Ammon's horn (tissue), 1 donor: ENCODE measurements around the gene C12orf76.
"Not testable (repeated sequence)": the region's sequence is repeated elsewhere in the genome, so short reads cannot be mapped to it uniquely, and the experiment has no call there.

Experiments
- DNase-seq: peaks from one replicate; pipeline ENCODE4 v3.0.0-alpha.2; 2016; ENCODE audit warnings: low spot score

The C12orf76 gene

DNA sequence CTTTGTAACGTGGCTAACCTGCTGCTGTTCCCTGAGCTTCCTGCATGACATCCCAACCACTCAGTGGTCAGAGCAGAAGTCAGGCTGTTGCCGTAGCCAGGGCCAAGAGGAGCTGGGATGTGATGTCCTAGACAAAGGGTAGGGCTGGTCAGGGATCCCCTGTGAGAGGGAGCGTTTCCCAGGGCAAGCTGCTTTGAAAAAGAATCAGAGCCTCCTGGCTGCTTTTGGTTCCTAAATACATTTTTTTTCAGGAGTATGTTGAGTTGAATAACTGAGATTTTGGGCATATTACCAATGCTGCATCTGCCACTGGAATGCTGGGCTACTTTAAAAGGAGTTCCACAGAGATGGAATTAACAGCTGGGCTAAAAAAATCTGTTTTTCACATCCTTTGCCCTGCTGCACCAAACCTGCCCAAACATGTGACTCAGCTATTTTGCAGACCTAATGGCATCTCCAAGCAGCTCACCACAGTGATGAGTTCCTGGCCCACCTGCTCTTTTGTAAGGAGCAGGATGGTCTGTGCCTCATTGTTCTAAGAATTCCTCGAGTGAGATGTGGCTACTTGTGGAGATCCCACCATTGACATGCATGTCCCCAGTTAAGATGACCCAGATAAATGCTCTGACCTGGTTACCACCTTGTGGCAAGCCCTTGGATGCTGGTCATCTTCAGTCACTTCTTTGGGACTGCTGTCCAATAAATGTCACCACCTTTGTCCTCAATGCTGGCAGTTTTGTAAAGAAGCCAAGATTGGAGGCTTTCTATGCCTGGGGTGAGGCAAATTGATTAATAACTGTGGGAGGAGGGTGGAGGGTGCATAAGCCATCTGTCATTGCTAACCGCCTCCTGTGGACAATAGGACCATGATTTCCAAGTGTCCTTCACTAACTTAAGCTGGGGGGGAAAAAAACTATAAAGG, 25.0 kb downstream of the C12orf76 start:
- no peak for DNase-seq

GRCh38 chr12:110020956-110021355, 27.4 kb downstream of the C12orf76 start:
- DNase-seq, result no peak

DNA sequence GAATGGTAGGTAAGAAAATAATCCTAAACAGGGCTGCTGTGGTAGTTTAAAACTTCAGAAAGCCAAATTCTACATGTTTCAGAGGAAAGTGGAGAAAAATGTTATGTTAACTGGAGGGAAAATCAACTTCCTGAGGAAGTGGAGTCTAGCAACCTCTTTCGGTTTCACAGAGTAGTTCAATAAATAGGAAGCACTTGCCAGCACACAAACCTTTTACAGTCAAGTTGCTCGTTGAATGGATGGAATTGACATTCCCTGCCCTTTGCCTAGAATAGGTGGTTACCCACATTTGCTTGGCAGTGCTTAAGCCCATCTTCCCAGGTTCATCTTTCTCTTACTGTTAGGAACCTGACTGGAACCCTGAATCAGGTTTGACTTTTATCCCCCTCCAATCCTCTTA, 33.2 kb downstream of the C12orf76 start:
- DNase-seq, result no peak

GRCh38 chr12:110012659-110013058, 35.7 kb downstream of the C12orf76 start:
- no peak for DNase-seq

DNA sequence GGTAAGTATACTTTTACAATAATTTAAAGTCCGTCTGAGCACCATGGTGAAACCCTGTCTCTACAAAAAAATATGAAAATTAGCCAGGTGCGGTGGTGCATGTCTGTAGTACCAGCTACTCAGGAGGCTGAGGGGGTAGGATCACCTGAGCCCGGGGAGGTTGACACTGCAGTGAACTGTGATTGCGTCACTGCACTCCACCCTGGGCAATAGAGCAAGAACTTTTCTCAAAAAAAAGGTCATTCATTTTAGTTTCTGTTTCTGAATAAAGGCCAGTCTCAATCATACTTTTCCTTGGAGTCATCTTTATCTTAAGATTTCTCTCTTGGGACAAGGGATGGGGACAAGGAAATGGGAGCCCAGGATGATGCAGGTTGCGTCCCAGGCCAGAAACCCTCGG, 36.2 kb downstream of the C12orf76 start:
- DNase-seq, result no peak

- DNase-seq, result no peak
Measured at GRCh38 chr12:110010853-110011723, 37.2 kb downstream of the C12orf76 start.

DNA sequence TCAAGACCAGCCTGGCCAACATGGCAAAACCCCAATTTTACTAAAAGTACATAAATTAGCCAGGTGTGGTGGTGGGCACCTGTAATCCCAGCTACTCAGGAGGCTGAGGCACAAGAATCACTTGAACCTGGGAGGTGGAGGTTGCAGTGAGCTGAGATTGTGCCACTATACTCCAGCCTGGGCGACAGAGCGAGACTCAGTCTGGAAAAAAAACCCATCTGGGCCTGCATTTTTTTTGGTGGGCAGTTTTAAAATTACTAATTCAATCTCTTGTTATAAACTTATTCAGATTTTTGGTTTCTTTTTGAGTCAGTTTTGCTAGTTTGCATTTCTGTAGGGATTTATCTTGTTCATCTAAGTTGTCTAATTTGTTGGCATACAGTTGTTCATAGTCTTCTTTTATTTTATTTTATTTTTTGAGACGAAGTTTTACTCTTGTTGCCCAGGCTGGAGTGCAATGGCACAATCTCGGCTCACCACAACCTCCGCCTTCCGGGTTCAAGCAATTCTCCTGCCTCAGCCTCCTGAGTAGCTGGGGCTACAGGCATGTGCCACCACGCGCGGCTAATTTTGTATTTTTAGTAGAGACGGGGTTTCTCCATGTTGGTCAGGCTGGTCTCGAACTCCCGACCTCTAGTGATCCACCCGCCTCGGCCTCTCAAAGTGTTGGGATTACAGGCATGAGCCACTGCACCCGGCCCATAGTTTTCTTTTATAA, 39.5 kb downstream of the C12orf76 start:
- not testable (repeated sequence) for DNase-seq

- DNase-seq, result no peak
Measured at GRCh38 chr12:110007881-110008280, 40.4 kb downstream of the C12orf76 start.

DNA sequence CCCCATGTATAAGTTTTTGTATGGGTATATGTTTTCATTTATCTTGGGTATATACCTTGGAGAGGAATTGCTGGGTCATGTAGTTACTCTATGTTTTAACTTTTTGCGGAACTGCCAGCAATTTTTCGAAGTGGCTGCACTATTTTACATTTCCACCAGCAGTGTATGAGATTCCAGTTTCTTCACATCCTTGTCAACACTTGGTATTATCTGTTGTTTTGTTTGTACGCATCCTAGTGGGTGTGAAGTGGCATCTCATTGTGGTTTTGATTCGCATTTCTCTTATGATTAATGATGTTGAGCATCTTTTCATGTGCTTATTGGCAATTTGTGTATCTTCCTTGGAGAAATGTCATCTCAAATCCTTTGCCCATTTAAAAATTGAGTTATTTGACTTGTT, 42.2 kb downstream of the C12orf76 start:
- DNase-seq, result no peak

DNA sequence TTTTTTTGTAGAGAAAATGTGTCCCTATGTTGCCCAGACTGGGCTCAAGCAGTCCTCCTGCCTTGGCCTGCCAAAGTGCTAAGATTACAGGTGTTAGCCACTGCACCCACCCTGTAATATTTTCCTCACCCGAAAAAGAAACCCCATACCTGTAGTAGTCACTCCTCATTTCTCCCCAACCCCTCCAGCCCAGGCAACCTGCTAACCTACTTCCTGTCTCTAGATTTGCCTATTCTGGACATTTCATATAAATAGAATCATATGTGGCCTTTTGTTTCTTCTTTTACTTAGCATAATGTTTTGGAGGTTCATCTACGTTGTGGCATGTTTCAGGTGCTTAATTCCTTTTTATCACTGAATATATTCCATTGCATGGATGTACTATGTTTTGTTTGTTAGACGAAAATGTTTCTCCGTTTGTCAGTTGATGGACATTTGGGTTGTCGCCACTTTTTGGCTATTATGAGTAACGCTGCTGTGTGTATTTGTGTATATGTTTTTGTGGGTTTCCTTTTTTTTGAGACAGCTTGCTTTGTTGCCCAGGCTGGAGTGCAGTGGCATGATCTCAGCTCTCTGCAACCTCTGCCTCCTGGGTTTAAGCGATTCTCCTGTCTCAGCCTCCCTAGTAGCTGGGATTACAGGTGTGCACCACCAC, 42.9 kb downstream of the C12orf76 start:
- no peak for DNase-seq

- no peak for DNase-seq
Measured at GRCh38 chr12:110004598-110004997, 43.7 kb downstream of the C12orf76 start.

GRCh38 chr12:110002676-110003515, 45.4 kb downstream of the C12orf76 start:
- no peak for DNase-seq

DNA sequence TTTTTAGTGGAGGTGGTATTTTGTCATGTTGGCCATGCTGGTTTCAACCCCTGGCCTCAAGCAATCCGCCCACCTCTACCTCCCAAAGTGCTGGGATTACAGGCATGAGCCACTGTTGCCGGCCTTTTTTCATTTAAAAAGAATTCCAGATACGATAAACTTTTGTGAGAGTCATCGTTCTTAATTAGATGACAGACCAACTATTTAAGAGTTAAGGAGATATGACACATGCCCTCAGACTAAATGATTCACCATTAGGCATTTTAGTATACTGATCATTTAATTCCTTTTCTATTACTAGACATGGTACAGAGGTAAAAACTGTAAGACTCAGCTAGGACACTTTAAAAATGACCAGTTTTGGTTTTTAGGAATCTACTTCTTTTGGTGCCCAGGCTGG, 46.7 kb downstream of the C12orf76 start:
- no peak for DNase-seq

DNA sequence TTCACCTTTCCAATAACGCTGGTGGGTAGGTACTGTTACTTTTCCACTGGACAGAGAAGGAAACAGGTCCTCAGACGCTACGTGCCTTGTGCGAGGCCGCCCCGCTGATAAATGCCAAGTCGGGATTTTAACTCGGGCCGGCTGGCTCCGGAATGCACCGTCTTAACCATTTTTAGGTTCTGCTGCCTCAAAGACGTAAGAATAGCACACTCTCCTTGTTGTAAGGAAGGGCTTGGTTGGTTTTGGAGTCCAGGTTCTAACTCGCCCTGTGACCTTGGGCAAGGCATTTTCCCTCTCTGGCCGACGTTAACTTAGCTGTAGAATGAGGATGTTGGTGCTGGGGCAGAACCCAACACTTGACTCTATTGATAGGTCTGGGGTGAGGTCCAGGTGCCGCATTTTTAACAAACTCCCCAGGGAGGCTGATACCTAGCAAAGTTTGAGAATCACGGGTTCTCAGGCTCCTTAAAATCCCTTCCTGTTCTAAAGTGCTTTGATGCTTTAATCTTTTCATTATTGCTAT, 48.3 kb downstream of the C12orf76 start:
- no peak for DNase-seq

GRCh38 chr12:109999649-109999971, 48.7 kb downstream of the C12orf76 start:
- DNase-seq, result no peak

GRCh38 chr12:109998904-109999648, 49.2 kb downstream of the C12orf76 start, which contains the start of gene ANKRD13A:
TSS of gene ANKRD13A (plus strand) at chr12:109999430. CDS start at chr12:109999689, 259 bp downstream.
- peak; percentile 96 for DNase-seq

- DNase-seq, result no peak
Measured at GRCh38 chr12:109998241-109998903, 50.0 kb downstream of the C12orf76 start.

DNA sequence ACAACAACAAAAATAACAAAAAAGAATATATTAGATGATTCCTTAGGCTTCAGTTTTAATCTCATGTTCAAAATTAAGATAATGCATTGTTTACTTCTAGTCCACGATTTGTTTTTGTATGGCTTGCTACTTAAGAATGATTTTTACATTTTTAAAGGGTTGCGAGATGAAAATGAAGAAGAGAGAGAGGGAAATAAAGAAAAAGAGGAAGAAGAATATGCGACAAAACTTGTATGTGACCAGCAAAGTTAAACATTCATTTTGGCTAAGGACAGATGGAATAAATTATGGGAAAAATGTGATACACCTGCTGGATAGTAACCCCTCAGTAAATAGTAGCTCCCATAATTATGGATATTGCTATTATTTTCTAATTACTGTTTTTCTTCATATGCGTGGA, 50.9 kb downstream of the C12orf76 start:
- DNase-seq, result no peak

DNA sequence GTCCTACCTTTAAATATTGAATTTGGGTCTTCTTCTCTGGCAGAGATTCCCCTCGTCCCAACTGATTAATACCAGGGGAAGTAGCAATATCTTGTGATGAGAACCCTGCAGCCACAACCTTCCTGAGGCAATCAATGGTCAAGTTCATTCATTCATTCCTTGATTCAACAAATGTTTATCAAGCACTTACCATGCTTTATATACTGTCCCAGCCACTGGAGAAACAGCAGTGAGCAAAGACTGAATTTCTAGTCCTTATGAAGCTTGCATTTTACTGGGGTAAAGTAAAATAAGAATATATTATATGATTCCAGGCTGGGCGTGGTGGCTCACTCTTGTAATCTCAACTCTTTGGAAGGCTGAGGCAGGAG, 51.9 kb downstream of the C12orf76 start:
- no peak for DNase-seq
